HCT116 (cell line): ENCODE measurements around the gene SLC9A7. TPM values are rescaled to one million over a fixed set of nuclear protein-coding genes. Genes with fewer than 3 reads are reported as not detected.
A peak's percentile ranks its signal among the peaks of the same experiment; 100 is the strongest.

Experiments
- ATAC-seq: fragments of 200-7000 bp; cut with Tn5 transposase; 2 replicates; pipeline ENCODE4 v1.9.1; 2020; ENCODE audit warnings: mild to moderate bottlenecking, moderate library complexity
- BruUV-seq: library from RNA; stranded (reverse); fragments of 400-500 nt; replicated peaks from 2 replicates; lab custom pipeline; 2021; lab: Mats Ljungman, UMichigan
- CTCF ChIA-PET: fragments of 300-600 bp; sonication (Branson Sonifier 250); formaldehyde crosslinking; loops from one replicate; lab custom pipeline; 2021; ENCODE audit warnings: antibody characterized with exemption; lab: Charles Lee
- POLR2A ChIA-PET: fragments of 300-600, 350-600 bp; sonication (Branson Sonifier 250); formaldehyde crosslinking; loops from one replicate; lab custom pipeline; 2021; ENCODE audit warnings: antibody characterized with exemption; lab: Charles Lee
- RAD21 ChIA-PET, 2 experiments: fragments of 300-600 bp; sonication (Branson Sonifier 250); formaldehyde crosslinking; loops; one replicate each; lab custom pipeline; 2023; ENCODE audit warnings: low total read pairs in 2 of 2; ENCODE audit not compliant: uncharacterized antibody in 2 of 2, unreplicated experiment in 2 of 2, low non-redundant PET in 1 of 2; lab: Charles Lee
- DNase-seq: peaks from one replicate; pipeline ENCODE4 v3.0.0-alpha.2; 2010; ENCODE audit warnings: low read depth, low spot score
- H2AFZ ChIP-seq: fragments of 200-600 bp; shearing (Covaris generic), sonication (generic); 2 replicates; pipeline ENCODE4 v1.6.1; 2017; ENCODE audit warnings: low read depth, mixed run types, mixed read lengths, antibody characterized with exemption, low read length; ENCODE audit not compliant: poor library complexity, severe bottlenecking
- H3K27ac ChIP-seq: 2 replicates; pipeline ENCODE4 v1.5.1; 2012; ENCODE audit warnings: low read depth, low read length
- H3K27me3 ChIP-seq: fragments of 200-600 bp; sonication (generic); 2 replicates; pipeline ENCODE4 v1.6.1; 2016; ENCODE audit warnings: mixed run types, low read length, mixed read lengths; ENCODE audit not compliant: insufficient read depth
- H3K36me3 ChIP-seq, 2 experiments: fragments of 200-500 bp in 1 of 2; fragments of 200-600 bp in 1 of 2; sonication (Bioruptor generic) in 1 of 2; sonication (generic) in 1 of 2; 2 replicates each; pipeline versions ENCODE4 v1.5.1 to v1.6.1; 2014 to 2016; ENCODE audit warnings: low read length in 2 of 2, inconsistent platforms in 1 of 2, mixed read lengths in 1 of 2, mixed run types in 1 of 2; ENCODE audit not compliant: insufficient read depth in 2 of 2, control insufficient read depth in 1 of 2
- H3K4me1 ChIP-seq, 2 experiments: fragments of 200-600 bp in 1 of 2; sonication (generic) in 1 of 2; 2 replicates each; pipeline versions ENCODE4 v1.5.1 to v1.6.1; 2012 to 2017; ENCODE audit warnings: low read length in 2 of 2, inconsistent platforms in 1 of 2, mild to moderate bottlenecking in 1 of 2, mixed read lengths in 1 of 2, mixed run types in 1 of 2, moderate library complexity in 1 of 2; ENCODE audit not compliant: insufficient read depth in 2 of 2, control insufficient read depth in 1 of 2
- H3K4me2 ChIP-seq: fragments of 200-600 bp; sonication (generic); 2 replicates; pipeline ENCODE4 v1.6.1; 2017; ENCODE audit warnings: mixed run types, low read length, mixed read lengths
- H3K4me3 ChIP-seq, 2 experiments: fragments of 200-600 bp in 1 of 2; sonication (generic) in 1 of 2; replicated peaks in 1 of 2; 2 replicates each; pipeline ENCODE4 v1.5.1; 2011 to 2016; ENCODE audit warnings: low read length in 2 of 2, control low read depth in 1 of 2, low read depth in 1 of 2, mild to moderate bottlenecking in 1 of 2, mixed read lengths in 1 of 2, mixed run types in 1 of 2
- H3K79me2 ChIP-seq: fragments of 200-600 bp; sonication (generic); 2 replicates; pipeline ENCODE4 v1.6.1; 2017; ENCODE audit warnings: mild to moderate bottlenecking, mixed run types, low read length, moderate library complexity, mixed read lengths; ENCODE audit not compliant: insufficient read depth
- H3K9ac ChIP-seq: fragments of 200-600 bp; sonication (generic); 2 replicates; pipeline ENCODE4 v1.6.1; 2016; ENCODE audit warnings: low read length, mixed read lengths
- H3K9me2 ChIP-seq: fragments of 200-600 bp; sonication (generic), shearing (Covaris generic); 2 replicates; pipeline ENCODE4 v1.6.1; 2017; ENCODE audit warnings: mixed run types, mild to moderate bottlenecking, moderate library complexity; ENCODE audit not compliant: insufficient read depth
- H3K9me3 ChIP-seq, 2 experiments: fragments of 200-500 bp in 1 of 2; fragments of 200-600 bp in 1 of 2; sonication (Bioruptor generic) in 1 of 2; sonication (generic) in 1 of 2; 2 replicates each; pipeline ENCODE4 v1.6.1; 2014 to 2017; ENCODE audit warnings: low read length in 2 of 2, mixed read lengths in 2 of 2, inconsistent platforms in 1 of 2, low read depth in 1 of 2, mild to moderate bottlenecking in 1 of 2, mixed run types in 1 of 2, moderate library complexity in 1 of 2; ENCODE audit not compliant: control insufficient read depth in 1 of 2, insufficient read depth in 1 of 2
- H4K20me1 ChIP-seq: fragments of 200-600 bp; sonication (generic), shearing (Covaris generic); 2 replicates; pipeline ENCODE4 v1.6.1; 2017; ENCODE audit warnings: mixed run types, mild to moderate bottlenecking, moderate library complexity; ENCODE audit not compliant: insufficient read depth
- CEBPB ChIP-seq: IDR thresholded peaks from 2 replicates; pipeline ENCODE4 v1.6.1; 2012; ENCODE audit warnings: low read depth
- EGR1 ChIP-seq: IDR thresholded peaks from 2 replicates; pipeline ENCODE4 v1.6.1; 2012; ENCODE audit warnings: low read depth
- ELF1 ChIP-seq: IDR thresholded peaks from 2 replicates; pipeline ENCODE4 v1.6.1; 2012; ENCODE audit warnings: low read depth, borderline replicate concordance
- EZH2 ChIP-seq: fragments of 200-600 bp; sonication (generic); IDR thresholded peaks from 2 replicates; pipeline ENCODE4 v1.6.1; 2017; ENCODE audit warnings: antibody characterized with exemption, mixed run types
- EZH2phosphoT487 ChIP-seq: fragments of 200-600 bp; IDR thresholded peaks from 2 replicates; pipeline ENCODE4 v1.6.1; 2018; ENCODE audit warnings: antibody characterized with exemption, borderline replicate concordance
- FOSL1 ChIP-seq: IDR thresholded peaks from 2 replicates; pipeline ENCODE4 v1.6.1; 2012; ENCODE audit warnings: low read depth
- POLR2A ChIP-seq: IDR thresholded peaks from 2 replicates; pipeline ENCODE4 v1.7.0; 2011; ENCODE audit warnings: borderline replicate concordance; ENCODE audit not compliant: insufficient read depth, insufficient read length; ENCODE audit errors: extremely low read depth
- RAD21 ChIP-seq: IDR thresholded peaks from 2 replicates; pipeline ENCODE4 v1.6.1; 2012; ENCODE audit warnings: low read depth, mild to moderate bottlenecking
- SRF ChIP-seq: IDR thresholded peaks from 2 replicates; pipeline ENCODE4 v1.6.1; 2012; ENCODE audit warnings: low read depth
- TCF7L2 ChIP-seq: IDR thresholded peaks from 2 replicates; pipeline ENCODE4 v1.7.0; 2011; ENCODE audit warnings: borderline replicate concordance, inconsistent platforms; ENCODE audit not compliant: insufficient read depth, insufficient read length; ENCODE audit errors: extremely low read depth
- YY1 ChIP-seq: IDR thresholded peaks from 2 replicates; pipeline ENCODE4 v1.6.1; 2011; ENCODE audit warnings: low read length, low read depth, moderate library complexity, mild to moderate bottlenecking; ENCODE audit not compliant: insufficient replicate concordance; ENCODE audit errors: extremely low read depth
- ZFX ChIP-seq: fragments of 450-650 bp; IDR thresholded peaks from 2 replicates; pipeline ENCODE4 v1.6.1; 2017
- ZNF274 ChIP-seq: fragments of 200-500 bp; sonication (Bioruptor generic); IDR thresholded peaks from 2 replicates; pipeline ENCODE4 v1.6.1; 2014; ENCODE audit warnings: mild to moderate bottlenecking, low read depth, low read length, inconsistent platforms
- intact Hi-C: fragments of 100-400 bp; cut with micrococcal nuclease; formaldehyde crosslinking; loops from 2 replicates; pipeline ENCODE4 v1.10.0; 2022
- total RNA-seq: library from RNA; stranded (reverse); gene quantifications from one replicate; pipeline ENCODE4 v1.2.1, GENCODE V29; 2021; ENCODE audit not compliant: unreplicated experiment
- TF ChIP-seq, protein P1 (sequence below), 3 experiments: fragments of 200-600 bp in 1 of 3; sonication (generic) in 1 of 3; IDR thresholded peaks in 2 of 3; conservative IDR thresholded peaks in 1 of 3; 2 replicates each; pipeline ENCODE4 v1.5.1; 2012 to 2017; ENCODE audit warnings: low read depth in 2 of 3, low read length in 2 of 3, antibody characterized with exemption in 1 of 3, borderline replicate concordance in 1 of 3, control low read depth in 1 of 3, mild to moderate bottlenecking in 1 of 3, mixed read lengths in 1 of 3, mixed run types in 1 of 3, moderate library complexity in 1 of 3; ENCODE audit not compliant: insufficient read depth in 1 of 3

Gene SLC9A7
- total RNA-seq, 1 experiment from 2014 or later, result 18.6 TPM

DNA sequence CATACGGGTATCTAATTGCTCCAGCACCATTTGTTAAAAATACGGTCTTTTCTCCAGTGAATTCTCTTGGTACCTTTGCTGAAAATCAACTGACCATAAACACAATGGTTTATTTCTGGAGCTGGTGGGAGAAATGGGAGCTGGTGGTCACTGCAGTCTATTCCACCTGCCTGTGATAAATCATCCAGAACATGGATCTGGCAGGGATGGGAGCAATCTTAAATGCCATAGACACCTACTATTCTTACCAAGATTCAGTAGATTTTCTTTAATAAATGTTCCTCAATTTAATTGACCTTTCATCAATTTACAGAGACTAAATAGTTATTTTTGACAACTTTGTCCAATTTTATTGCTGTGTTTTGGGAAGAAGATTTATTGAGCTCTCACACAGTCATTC, 68.1 kb downstream of the SLC9A7 start (continued):
- TF ChIP-seq POLR2A (no peak), ELF1 (no peak), SRF (no peak), EZH2phosphoT487 (no peak), EZH2 (no peak), FOSL1 (no peak), ZNF274 (no peak)

GRCh38 chrX:46687619-46688018, 71.3 kb downstream of the SLC9A7 start:
- Histone ChIP-seq H3K9me2 (no peaks in the 10 kb centered on the region), H3K27me3 (no peaks in the 10 kb centered on the region), H3K4me3 (no peak overlapping the region), H3K27ac (no peak overlapping the region), H3K9ac (no peak overlapping the region), H3K4me2 (no peak overlapping the region), H2AFZ (no peak overlapping the region), H3K4me1 (no peaks in the 10 kb centered on the region), H3K9me3 (no peaks in the 10 kb centered on the region), H4K20me1 (no peaks in the 10 kb centered on the region), H3K36me3 (no peaks in the 10 kb centered on the region), H3K79me2 (no peaks in the 10 kb centered on the region)
- no peak for DNase-seq
- CTCF ChIA-PET, result interaction anchor here (0.8 kb wide), 1 partner anchor 115 kb away, joined by 3 read pairs; no protein-coding TSS in a partner anchor
- no TSS peak for BruUV-seq
- intact Hi-C loops, result loop anchor here (2.0 kb wide), 1 partner anchor 133 kb away; no protein-coding TSS in a partner anchor
- ATAC-seq, result no peak
- TF ChIP-seq TCF7L2 (no peak), ZFX (no peak)
- POLR2A ChIA-PET, result no interaction called here
- RAD21 ChIA-PET, result no interaction called here

GRCh38 chrX:46686003-46686645, 72.8 kb downstream of the SLC9A7 start:
- RAD21 ChIA-PET, result no interaction called here
- Histone ChIP-seq H3K9ac (no peak overlapping the region), H3K27ac (no peak overlapping the region), H3K4me3 (no peak overlapping the region), H3K4me2 (no peak overlapping the region), H3K36me3 (no peaks in the 10 kb centered on the region), H3K9me2 (no peaks in the 10 kb centered on the region), H3K79me2 (no peaks in the 10 kb centered on the region), H2AFZ (no peak overlapping the region), H3K27me3 (no peaks in the 10 kb centered on the region), H3K4me1 (no peaks in the 10 kb centered on the region), H3K9me3 (no peaks in the 10 kb centered on the region), H4K20me1 (no peaks in the 10 kb centered on the region)
- CTCF ChIA-PET, result no interaction called here
- BruUV-seq, result no TSS peak
- POLR2A ChIA-PET, result no interaction called here
- peak; percentile 12 for DNase-seq
- intact Hi-C loops, result loop anchor here (2.0 kb wide), 1 partner anchor 131 kb away; no protein-coding TSS in a partner anchor
- peak; percentile 67 for ATAC-seq
- TF ChIP-seq YY1, result peak; percentile 15
- TF ChIP-seq EGR1, result no peak
- peak; percentile 54 for TF ChIP-seq RAD21
- TF ChIP-seq CEBPB, result no peak
- TF ChIP-seq, protein P1, sequence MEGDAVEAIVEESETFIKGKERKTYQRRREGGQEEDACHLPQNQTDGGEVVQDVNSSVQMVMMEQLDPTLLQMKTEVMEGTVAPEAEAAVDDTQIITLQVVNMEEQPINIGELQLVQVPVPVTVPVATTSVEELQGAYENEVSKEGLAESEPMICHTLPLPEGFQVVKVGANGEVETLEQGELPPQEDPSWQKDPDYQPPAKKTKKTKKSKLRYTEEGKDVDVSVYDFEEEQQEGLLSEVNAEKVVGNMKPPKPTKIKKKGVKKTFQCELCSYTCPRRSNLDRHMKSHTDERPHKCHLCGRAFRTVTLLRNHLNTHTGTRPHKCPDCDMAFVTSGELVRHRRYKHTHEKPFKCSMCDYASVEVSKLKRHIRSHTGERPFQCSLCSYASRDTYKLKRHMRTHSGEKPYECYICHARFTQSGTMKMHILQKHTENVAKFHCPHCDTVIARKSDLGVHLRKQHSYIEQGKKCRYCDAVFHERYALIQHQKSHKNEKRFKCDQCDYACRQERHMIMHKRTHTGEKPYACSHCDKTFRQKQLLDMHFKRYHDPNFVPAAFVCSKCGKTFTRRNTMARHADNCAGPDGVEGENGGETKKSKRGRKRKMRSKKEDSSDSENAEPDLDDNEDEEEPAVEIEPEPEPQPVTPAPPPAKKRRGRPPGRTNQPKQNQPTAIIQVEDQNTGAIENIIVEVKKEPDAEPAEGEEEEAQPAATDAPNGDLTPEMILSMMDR (IDR thresholded peaks at IDR 0.05 in 2 of 3, conservative IDR thresholded peaks at IDR 0.05 in 1 of 3; ENCODE audit: borderline replicate concordance in 1 of 3, insufficient read depth in 1 of 3, low read depth in 2 of 3, low read length in 2 of 3), result peak; percentile 24 to 60 (median 52); a peak in 5 of 6 replicates
